ENCODE measurements around the gene GFOD1. TPM values are rescaled to one million over a fixed set of nuclear protein-coding genes. Genes with fewer than 3 reads are reported as not detected.

The GFOD1 gene
- total RNA-seq, 2 donors from 2014 or later = 10.0 to 12.2 TPM

GRCh38 chr6:13494137-13494536, 6.7 kb upstream of the GFOD1 start:
- WGBS = 56% methylated on average over 3 of the region's 3 CpGs
- H3K4me1 ChIP-seq (replicated peaks) = no peaks in the 10 kb centered on the region
- DNase-seq (ENCODE audit: low spot score) = no peak
- TF ChIP-seq CTCF (IDR thresholded peaks at IDR 0.05) (no peak), POLR2A (IDR thresholded peaks at IDR 0.05) (no peak), POLR2AphosphoS5 (IDR thresholded peaks at IDR 0.05) (no peak)
- H3K27ac ChIP-seq = no peak overlapping the region
- no peaks in the 10 kb centered on the region for H3K36me3 ChIP-seq
- no peaks in the 10 kb centered on the region for H3K27me3 ChIP-seq (replicated peaks; ENCODE audit: insufficient read depth)
- intact Hi-C loops (cut with DNase I) = no loop called here
- H3K9me3 ChIP-seq = no peaks in the 10 kb centered on the region
- H3K4me3 ChIP-seq = no peak overlapping the region

- Histone ChIP-seq H3K36me3 (no peaks in the 10 kb centered on the region), H3K27ac (no peak overlapping the region), H3K4me1 (replicated peaks) (no peaks in the 10 kb centered on the region), H3K27me3 (replicated peaks; ENCODE audit: insufficient read depth) (no peaks in the 10 kb centered on the region), H3K9me3 (no peaks in the 10 kb centered on the region), H3K4me3 (no peak overlapping the region)
- TF ChIP-seq POLR2AphosphoS5 (IDR thresholded peaks at IDR 0.05) (no peak), CTCF (IDR thresholded peaks at IDR 0.05) (no peak)
- intact Hi-C loops (cut with DNase I) = no loop called here
- WGBS = 95% methylated on average over 3 of the region's 3 CpGs
- no peak for DNase-seq (ENCODE audit: low spot score)
Measured at GRCh38 chr6:13493147-13493546, 5.7 kb upstream of the GFOD1 start.

- no peak overlapping the region for H3K4me3 ChIP-seq
- no peaks in the 10 kb centered on the region for H3K27me3 ChIP-seq (replicated peaks; ENCODE audit: insufficient read depth)
- DNase-seq (ENCODE audit: low spot score) = no peak
- no peaks in the 10 kb centered on the region for H3K4me1 ChIP-seq (replicated peaks)
- TF ChIP-seq POLR2A (IDR thresholded peaks at IDR 0.05) (no peak), CTCF (IDR thresholded peaks at IDR 0.05) (no peak), POLR2AphosphoS5 (IDR thresholded peaks at IDR 0.05) (no peak)
- no peak overlapping the region for H3K27ac ChIP-seq
- H3K36me3 ChIP-seq = no peaks in the 10 kb centered on the region
- WGBS = 95% methylated on average over 2 of the region's 2 CpGs
- no peaks in the 10 kb centered on the region for H3K9me3 ChIP-seq
- intact Hi-C loops (cut with DNase I) = no loop called here
Measured at GRCh38 chr6:13492357-13492756, 5.0 kb upstream of the GFOD1 start.

GRCh38 chr6:13491538-13491937, 4.1 kb upstream of the GFOD1 start:
- WGBS = 82% methylated on average over 3 of the region's 3 CpGs
- Histone ChIP-seq H3K36me3 (no peaks in the 10 kb centered on the region), H3K4me1 (replicated peaks) (no peaks in the 10 kb centered on the region), H3K27me3 (replicated peaks; ENCODE audit: insufficient read depth) (no peaks in the 10 kb centered on the region), H3K27ac (no peak overlapping the region), H3K4me3 (no peak overlapping the region), H3K9me3 (no peaks in the 10 kb centered on the region)
- DNase-seq (ENCODE audit: low spot score) = no peak
- TF ChIP-seq POLR2A (IDR thresholded peaks at IDR 0.05) (no peak), POLR2AphosphoS5 (IDR thresholded peaks at IDR 0.05) (no peak)
- intact Hi-C loops (cut with DNase I) = no loop called here

GRCh38 chr6:13490402-13490801, 3.0 kb upstream of the GFOD1 start:
- no peaks in the 10 kb centered on the region for H3K4me1 ChIP-seq (replicated peaks)
- TF ChIP-seq POLR2AphosphoS5 (IDR thresholded peaks at IDR 0.05) (no peak), CTCF (IDR thresholded peaks at IDR 0.05) (no peak), POLR2A (IDR thresholded peaks at IDR 0.05) (no peak)
- no peaks in the 10 kb centered on the region for H3K27me3 ChIP-seq (replicated peaks; ENCODE audit: insufficient read depth)
- no peaks in the 10 kb centered on the region for H3K36me3 ChIP-seq
- no peak overlapping the region for H3K27ac ChIP-seq
- no peak for DNase-seq (ENCODE audit: low spot score)
- WGBS = 86% methylated on average over 3 of the region's 3 CpGs
- intact Hi-C loops (cut with DNase I) = no loop called here
- H3K4me3 ChIP-seq = no peak overlapping the region
- H3K9me3 ChIP-seq = no peaks in the 10 kb centered on the region
